A549 (cell line): ENCODE measurements around the gene NMUR2. TPM values are rescaled to one million over a fixed set of nuclear protein-coding genes. Genes with fewer than 3 reads are reported as not detected.

Experiments used
- ATAC-seq, 2 experiments: fragments of 200-7000 bp in 1 of 2; fragments of >200 bp in 1 of 2; cut with Nextera tagmentation in 1 of 2; cut with Tn5 transposase in 1 of 2; 3 replicates each; pipeline versions ENCODE4 v1.8.0 to v1.9.1; 2018 to 2020; ENCODE audit warnings: mild to moderate bottlenecking in 1 of 2, moderate library complexity in 1 of 2
- CTCF ChIA-PET: fragments of 300-600 bp; sonication (Branson Sonifier 250); formaldehyde crosslinking; extraction: SDS; loops from one replicate; lab custom pipeline; 2021; ENCODE audit warnings: antibody characterized with exemption, inconsistent platforms; lab: Yijun Ruan, JAX
- POLR2A ChIA-PET: fragments of 350-600 bp; formaldehyde crosslinking; extraction: SDS; loops from one replicate; lab custom pipeline; 2021; ENCODE audit warnings: antibody characterized with exemption, inconsistent platforms; lab: Yijun Ruan, JAX
- DNase-seq, 2 experiments: peaks; one replicate each; pipeline versions ENCODE4 v3.0.0 to v3.0.0-alpha.2; 2011 to 2016; ENCODE audit warnings: low read depth in 1 of 2, low spot score in 1 of 2
- FAIRE-seq: peaks from 2 replicates; lab custom pipeline; 2011; peaks lifted over from hg19 to GRCh38; lab: Jason Lieb, UNC
- H3K27ac ChIP-seq, 2 experiments: fragments of >200 bp; sonication (Bioruptor Twin); formaldehyde crosslinking; 3 replicates each; pipeline ENCODE4 v1.5.1; 2016 to 2017
- H3K4me1 ChIP-seq: fragments of >200 bp; sonication (Bioruptor Twin); formaldehyde crosslinking; 3 replicates; pipeline ENCODE4 v1.6.1; 2016
- H3K4me2 ChIP-seq: fragments of >200 bp; sonication (Bioruptor Twin); formaldehyde crosslinking; 3 replicates; pipeline ENCODE4 v1.6.1; 2016
- H3K4me3 ChIP-seq: fragments of >200 bp; sonication (Bioruptor Twin); formaldehyde crosslinking; 3 replicates; pipeline ENCODE4 v1.5.1; 2016
- H3K9me3 ChIP-seq: fragments of >200 bp; sonication (Bioruptor Twin); formaldehyde crosslinking; 3 replicates; pipeline ENCODE4 v1.6.1; 2016
- CBX2 ChIP-seq: fragments of 200-600 bp; sonication (generic); IDR thresholded peaks from 2 replicates; pipeline ENCODE4 v1.6.1; 2016; ENCODE audit warnings: low read depth, mild to moderate bottlenecking, borderline replicate concordance
- CEBPB ChIP-seq, 2 experiments: fragments of >200 bp in 1 of 2; sonication (Bioruptor Twin) in 1 of 2; formaldehyde crosslinking in 1 of 2; IDR thresholded peaks; 2 replicates each; pipeline ENCODE4 v1.6.1; 2012 to 2016
- CHD2 ChIP-seq: fragments of 150-350 bp; IDR thresholded peaks from 2 replicates; pipeline ENCODE4 v1.6.1; 2014; ENCODE audit warnings: low read length; ENCODE audit not compliant: partially characterized antibody
- EHMT2 ChIP-seq: fragments of 200-600 bp; sonication (generic); IDR thresholded peaks from 2 replicates; pipeline ENCODE4 v1.6.1; 2016; ENCODE audit warnings: antibody characterized with exemption, low read depth, mild to moderate bottlenecking, moderate library complexity
- ESRRA ChIP-seq: fragments of 150-350 bp; IDR thresholded peaks from 2 replicates; pipeline ENCODE4 v1.6.1; 2014; ENCODE audit warnings: mild to moderate bottlenecking, low read length, borderline replicate concordance
- FOSB ChIP-seq: fragments of 250-450 bp; sonication (Bioruptor Pico); IDR thresholded peaks from 2 replicates; pipeline ENCODE4 v1.5.0; 2020; ENCODE audit warnings: mild to moderate bottlenecking, moderate library complexity
- HDAC2 ChIP-seq: fragments of 200-600 bp; sonication (generic); IDR thresholded peaks from 2 replicates; pipeline ENCODE4 v1.6.1; 2016
- HOXB5 ChIP-seq: fragments of 250-450 bp; sonication (Bioruptor Pico); IDR thresholded peaks from 2 replicates; pipeline ENCODE4 v1.5.0; 2020; ENCODE audit warnings: mild to moderate bottlenecking, moderate library complexity
- KDM5A ChIP-seq: fragments of 200-600 bp; sonication (generic); IDR thresholded peaks from 2 replicates; pipeline ENCODE4 v1.6.1; 2016; ENCODE audit warnings: antibody characterized with exemption, mild to moderate bottlenecking
- MAFK ChIP-seq: fragments of 450-650 bp; IDR thresholded peaks from 2 replicates; pipeline ENCODE4 v1.6.1; 2014; ENCODE audit not compliant: partially characterized antibody
- POLR2A ChIP-seq: IDR thresholded peaks from 2 replicates; pipeline ENCODE4 v1.6.1; 2012; ENCODE audit warnings: mild to moderate bottlenecking, low read length
- RAD21 ChIP-seq, 2 experiments: fragments of >200 bp in 1 of 2; sonication (Bioruptor Twin) in 1 of 2; formaldehyde crosslinking in 1 of 2; IDR thresholded peaks in 1 of 2; conservative IDR thresholded peaks in 1 of 2; 2 replicates in 1 of 2; 3 replicates in 1 of 2; pipeline ENCODE4 v1.6.1; 2012 to 2018; ENCODE audit warnings: inconsistent platforms in 1 of 2
- RARB ChIP-seq: fragments of 250-450 bp; sonication (Bioruptor Pico); IDR thresholded peaks from 2 replicates; pipeline ENCODE4 v1.8.0; 2021; ENCODE audit warnings: mild to moderate bottlenecking, moderate library complexity
- RCOR1 ChIP-seq: fragments of 150-350 bp; IDR thresholded peaks from 2 replicates; pipeline ENCODE4 v1.6.1; 2014; ENCODE audit warnings: antibody characterized with exemption, low read length, low read depth
- RFX5 ChIP-seq: fragments of 450-650 bp; IDR thresholded peaks from 2 replicates; pipeline ENCODE4 v1.7.1; 2014; ENCODE audit warnings: antibody characterized with exemption, mild to moderate bottlenecking, moderate library complexity
- RNF2 ChIP-seq: fragments of 200-600 bp; sonication (generic); IDR thresholded peaks from 2 replicates; pipeline ENCODE4 v1.6.1; 2016; ENCODE audit warnings: low read depth, mild to moderate bottlenecking, antibody characterized with exemption, moderate library complexity, borderline replicate concordance
- TFCP2L1 ChIP-seq: fragments of 250-450 bp; sonication (Bioruptor Pico); IDR thresholded peaks from 2 replicates; pipeline ENCODE4 v1.5.0; 2021; ENCODE audit warnings: mild to moderate bottlenecking
- TP53 ChIP-seq: fragments of 250-450 bp; sonication (Bioruptor Pico); IDR thresholded peaks from 2 replicates; pipeline ENCODE4 v1.5.0; 2021; ENCODE audit warnings: mild to moderate bottlenecking, moderate library complexity
- ZC3H11A ChIP-seq: fragments of 450-650 bp; IDR thresholded peaks from 2 replicates; pipeline ENCODE4 v1.6.1; 2014; ENCODE audit warnings: antibody characterized with exemption, mild to moderate bottlenecking
- ZFP36 ChIP-seq: fragments of 450-650 bp; IDR thresholded peaks from 2 replicates; pipeline ENCODE4 v1.6.1; 2014; ENCODE audit warnings: borderline replicate concordance; ENCODE audit not compliant: partially characterized antibody
- WGBS: methylation state at CpG from one replicate; pipeline ENCODE4 v1.1.6; 2017; ENCODE audit errors: missing lambda C conversion rate; 5-methylcytosine and 5-hydroxymethylcytosine counted together
- polyA plus RNA-seq, 4 experiments: library from polyadenylated mRNA; depleted of rRNA in 3 of 4; stranded (reverse); fragments of >200 nt; fragmentation: RNase III in 1 of 4; extraction: RNeasy Plus Mini Kit Qiagen cat#74134 plus additional on column Dnase treatment in 1 of 4; gene quantifications; 2 replicates in 3 of 4; 3 replicates in 1 of 4; pipeline ENCODE4 v1.2.3, GENCODE V29; 2011 to 2017
- TF ChIP-seq, protein P1 (sequence below): fragments of 250-450 bp; sonication (Bioruptor Pico); IDR thresholded peaks from 2 replicates; pipeline ENCODE4 v1.5.0; 2020; ENCODE audit warnings: low read depth, mild to moderate bottlenecking, moderate library complexity
- TF ChIP-seq, protein P2 (sequence below): fragments of >200 bp; sonication (Bioruptor Twin); formaldehyde crosslinking; IDR thresholded peaks from 2 replicates; pipeline ENCODE4 v1.6.1; 2016
- TF ChIP-seq, protein P3 (sequence below): fragments of 250-450 bp; sonication (Bioruptor Pico); IDR thresholded peaks from 2 replicates; pipeline ENCODE4 v1.5.0; 2021; ENCODE audit warnings: mild to moderate bottlenecking, moderate library complexity, borderline replicate concordance
- TF ChIP-seq, protein P4 (sequence below): fragments of 450-650 bp; IDR thresholded peaks from 2 replicates; pipeline ENCODE4 v1.6.1; 2014; ENCODE audit warnings: antibody characterized with exemption
- TF ChIP-seq, protein P5 (sequence below): IDR thresholded peaks from 2 replicates; pipeline ENCODE4 v1.6.1; 2012
- TF ChIP-seq, protein P6 (sequence below): fragments of 150-350 bp; IDR thresholded peaks from 2 replicates; pipeline ENCODE4 v1.6.1; 2014; ENCODE audit warnings: low read depth, mild to moderate bottlenecking, low read length

NMUR2 gene
- polyA plus RNA-seq, 2 of the 4 experiments (the other 2 are of a cell fraction): not detected

DNA sequence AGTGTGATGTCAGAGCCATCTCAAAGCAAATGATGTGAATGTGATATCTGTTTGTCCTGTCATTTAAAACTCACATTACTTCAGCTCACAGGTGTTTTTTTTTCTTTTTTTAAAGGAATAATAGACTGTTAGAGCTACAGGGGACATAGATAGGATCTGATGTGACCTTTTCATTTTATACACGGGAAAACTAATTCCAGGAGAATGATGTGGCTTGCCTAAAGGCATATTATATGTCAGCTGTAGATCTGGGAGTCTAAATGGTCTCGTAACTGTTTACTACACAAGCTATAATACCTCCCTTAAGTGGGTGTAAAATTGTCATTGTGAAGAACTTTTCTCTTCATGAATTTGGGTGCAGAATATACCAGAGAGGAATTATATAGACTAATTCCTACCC lies 2.0 kb downstream of the NMUR2 start:
- H3K9me3 ChIP-seq: no peaks in the 10 kb centered on the region
- no peak for TF ChIP-seq EHMT2
- no peak for FAIRE-seq
- ChIA-PET CTCF (no interaction called here), POLR2A (no interaction called here)
- ATAC-seq: no peak
- DNase-seq: no peak
- no peaks in the 10 kb centered on the region for H3K4me1 ChIP-seq
- no peak overlapping the region for H3K27ac ChIP-seq
- H3K4me2 ChIP-seq: no peak overlapping the region
- no peak overlapping the region for H3K4me3 ChIP-seq
- 4% methylated on average over 2 of the region's 2 CpGs for WGBS

DNA sequence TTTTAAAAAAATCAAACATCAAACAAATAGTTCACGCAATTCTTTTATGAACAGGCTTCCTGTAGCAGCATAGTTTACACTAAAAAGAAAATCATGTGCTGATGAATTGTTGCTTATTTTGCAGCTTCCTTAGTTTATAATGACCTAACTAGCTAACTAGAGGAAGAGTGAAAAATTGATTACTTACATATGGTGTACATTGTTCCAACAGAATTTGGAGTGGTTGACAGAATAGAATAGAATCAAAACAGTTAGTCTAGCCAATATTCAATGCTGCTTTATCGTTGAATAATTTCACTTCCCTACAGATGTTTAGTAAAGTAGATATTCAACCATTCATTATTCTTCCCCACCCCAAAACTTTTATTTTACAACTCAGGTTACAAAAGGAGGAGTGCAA lies 4.2 kb downstream of the NMUR2 start:
- no peak overlapping the region for H3K27ac ChIP-seq
- no peak for FAIRE-seq
- DNase-seq: no peak
- no peak overlapping the region for H3K4me3 ChIP-seq
- POLR2A ChIA-PET: no interaction called here
- H3K9me3 ChIP-seq: no peaks in the 10 kb centered on the region
- no peaks in the 10 kb centered on the region for H3K4me1 ChIP-seq
- no peak for ATAC-seq
- WGBS: 0% methylated on average over 2 of the region's 2 CpGs
- CTCF ChIA-PET: no interaction called here
- TF ChIP-seq, protein P1, sequence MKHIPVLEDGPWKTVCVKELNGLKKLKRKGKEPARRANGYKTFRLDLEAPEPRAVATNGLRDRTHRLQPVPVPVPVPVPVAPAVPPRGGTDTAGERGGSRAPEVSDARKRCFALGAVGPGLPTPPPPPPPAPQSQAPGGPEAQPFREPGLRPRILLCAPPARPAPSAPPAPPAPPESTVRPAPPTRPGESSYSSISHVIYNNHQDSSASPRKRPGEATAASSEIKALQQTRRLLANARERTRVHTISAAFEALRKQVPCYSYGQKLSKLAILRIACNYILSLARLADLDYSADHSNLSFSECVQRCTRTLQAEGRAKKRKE: no peak
- no peak for TF ChIP-seq MAFK
- TF ChIP-seq, protein P2, sequence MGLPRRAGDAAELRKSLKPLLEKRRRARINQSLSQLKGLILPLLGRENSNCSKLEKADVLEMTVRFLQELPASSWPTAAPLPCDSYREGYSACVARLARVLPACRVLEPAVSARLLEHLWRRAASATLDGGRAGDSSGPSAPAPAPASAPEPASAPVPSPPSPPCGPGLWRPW: no peak
- TF ChIP-seq HOXB5 (CRISPR knock-in tag): no peak
- TF ChIP-seq, protein P3, sequence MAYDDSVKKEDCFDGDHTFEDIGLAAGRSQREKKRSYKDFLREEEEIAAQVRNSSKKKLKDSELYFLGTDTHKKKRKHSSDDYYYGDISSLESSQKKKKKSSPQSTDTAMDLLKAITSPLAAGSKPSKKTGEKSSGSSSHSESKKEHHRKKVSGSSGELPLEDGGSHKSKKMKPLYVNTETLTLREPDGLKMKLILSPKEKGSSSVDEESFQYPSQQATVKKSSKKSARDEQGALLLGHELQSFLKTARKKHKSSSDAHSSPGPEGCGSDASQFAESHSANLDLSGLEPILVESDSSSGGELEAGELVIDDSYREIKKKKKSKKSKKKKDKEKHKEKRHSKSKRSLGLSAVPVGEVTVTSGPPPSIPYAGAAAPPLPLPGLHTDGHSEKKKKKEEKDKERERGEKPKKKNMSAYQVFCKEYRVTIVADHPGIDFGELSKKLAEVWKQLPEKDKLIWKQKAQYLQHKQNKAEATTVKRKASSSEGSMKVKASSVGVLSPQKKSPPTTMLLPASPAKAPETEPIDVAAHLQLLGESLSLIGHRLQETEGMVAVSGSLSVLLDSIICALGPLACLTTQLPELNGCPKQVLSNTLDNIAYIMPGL (CRISPR knock-in tag): no peak
- TF ChIP-seq RAD21 (conservative IDR thresholded peaks at IDR 0.05 in 1 of 2, IDR thresholded peaks at IDR 0.05 in 1 of 2): no peak
- TF ChIP-seq TP53 (CRISPR knock-in tag): no peak
- no peak for TF ChIP-seq RARB (CRISPR knock-in tag)
- TF ChIP-seq ZFP36: no peak
- no peak for TF ChIP-seq POLR2A
- TF ChIP-seq KDM5A: no peak
- no peak for TF ChIP-seq RNF2
- TF ChIP-seq ZC3H11A: no peak
- no peak for TF ChIP-seq RCOR1
- TF ChIP-seq, protein P4, sequence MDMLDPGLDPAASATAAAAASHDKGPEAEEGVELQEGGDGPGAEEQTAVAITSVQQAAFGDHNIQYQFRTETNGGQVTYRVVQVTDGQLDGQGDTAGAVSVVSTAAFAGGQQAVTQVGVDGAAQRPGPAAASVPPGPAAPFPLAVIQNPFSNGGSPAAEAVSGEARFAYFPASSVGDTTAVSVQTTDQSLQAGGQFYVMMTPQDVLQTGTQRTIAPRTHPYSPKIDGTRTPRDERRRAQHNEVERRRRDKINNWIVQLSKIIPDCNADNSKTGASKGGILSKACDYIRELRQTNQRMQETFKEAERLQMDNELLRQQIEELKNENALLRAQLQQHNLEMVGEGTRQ: no peak
- no peak for TF ChIP-seq ESRRA
- TF ChIP-seq, protein P5, sequence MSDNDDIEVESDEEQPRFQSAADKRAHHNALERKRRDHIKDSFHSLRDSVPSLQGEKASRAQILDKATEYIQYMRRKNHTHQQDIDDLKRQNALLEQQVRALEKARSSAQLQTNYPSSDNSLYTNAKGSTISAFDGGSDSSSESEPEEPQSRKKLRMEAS: no peak
- no peak for TF ChIP-seq CEBPB (IDR thresholded peaks at IDR 0.05)
- no peak for TF ChIP-seq EHMT2
- no peak overlapping the region for H3K4me2 ChIP-seq

DNA sequence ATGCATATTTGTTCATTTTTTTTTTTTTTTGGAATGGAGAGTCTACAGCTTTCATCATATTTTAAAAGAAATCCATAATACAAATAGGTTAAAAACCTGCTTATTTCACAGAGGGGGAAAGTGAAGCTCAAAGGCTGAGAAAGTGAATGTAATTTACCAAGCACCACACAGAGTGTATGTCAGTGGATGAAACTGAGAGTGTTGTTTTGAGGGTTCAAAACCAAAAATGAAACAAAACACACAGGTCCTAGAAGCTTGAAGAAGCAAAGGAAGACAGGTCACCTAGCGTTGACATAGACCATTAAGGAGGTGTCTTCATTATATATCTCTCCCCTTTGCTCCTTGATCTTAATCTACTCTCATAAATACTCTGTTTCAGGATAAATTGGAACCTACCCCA lies 7.5 kb downstream of the NMUR2 start:
- Histone ChIP-seq H3K4me2 (no peak overlapping the region), H3K4me3 (no peak overlapping the region), H3K9me3 (no peaks in the 10 kb centered on the region), H3K27ac (no peak overlapping the region), H3K4me1 (no peaks in the 10 kb centered on the region)
- no peak for FAIRE-seq
- 0% methylated on average over 1 of the region's 1 CpG for WGBS
- TF ChIP-seq HDAC2 (no peak), FOSB (CRISPR knock-in tag) (no peak), TFCP2L1 (CRISPR knock-in tag) (no peak), HOXB5 (CRISPR knock-in tag) (no peak), RFX5 (no peak), TP53 (CRISPR knock-in tag) (no peak), CBX2 (no peak), EHMT2 (no peak), CEBPB (IDR thresholded peaks at IDR 0.05) (no peak), RARB (CRISPR knock-in tag) (no peak), CHD2 (no peak), MAFK (no peak)
- TF ChIP-seq, protein P6, sequence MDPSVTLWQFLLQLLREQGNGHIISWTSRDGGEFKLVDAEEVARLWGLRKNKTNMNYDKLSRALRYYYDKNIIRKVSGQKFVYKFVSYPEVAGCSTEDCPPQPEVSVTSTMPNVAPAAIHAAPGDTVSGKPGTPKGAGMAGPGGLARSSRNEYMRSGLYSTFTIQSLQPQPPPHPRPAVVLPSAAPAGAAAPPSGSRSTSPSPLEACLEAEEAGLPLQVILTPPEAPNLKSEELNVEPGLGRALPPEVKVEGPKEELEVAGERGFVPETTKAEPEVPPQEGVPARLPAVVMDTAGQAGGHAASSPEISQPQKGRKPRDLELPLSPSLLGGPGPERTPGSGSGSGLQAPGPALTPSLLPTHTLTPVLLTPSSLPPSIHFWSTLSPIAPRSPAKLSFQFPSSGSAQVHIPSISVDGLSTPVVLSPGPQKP: no peak
- no peak for DNase-seq
- ChIA-PET CTCF (no interaction called here), POLR2A (no interaction called here)
- no peak for ATAC-seq
